ENCODE results near the gene CLCN1.
A peak's percentile ranks its signal among the peaks of the same experiment; 100 is the strongest.

The CLCN1 gene

DNA sequence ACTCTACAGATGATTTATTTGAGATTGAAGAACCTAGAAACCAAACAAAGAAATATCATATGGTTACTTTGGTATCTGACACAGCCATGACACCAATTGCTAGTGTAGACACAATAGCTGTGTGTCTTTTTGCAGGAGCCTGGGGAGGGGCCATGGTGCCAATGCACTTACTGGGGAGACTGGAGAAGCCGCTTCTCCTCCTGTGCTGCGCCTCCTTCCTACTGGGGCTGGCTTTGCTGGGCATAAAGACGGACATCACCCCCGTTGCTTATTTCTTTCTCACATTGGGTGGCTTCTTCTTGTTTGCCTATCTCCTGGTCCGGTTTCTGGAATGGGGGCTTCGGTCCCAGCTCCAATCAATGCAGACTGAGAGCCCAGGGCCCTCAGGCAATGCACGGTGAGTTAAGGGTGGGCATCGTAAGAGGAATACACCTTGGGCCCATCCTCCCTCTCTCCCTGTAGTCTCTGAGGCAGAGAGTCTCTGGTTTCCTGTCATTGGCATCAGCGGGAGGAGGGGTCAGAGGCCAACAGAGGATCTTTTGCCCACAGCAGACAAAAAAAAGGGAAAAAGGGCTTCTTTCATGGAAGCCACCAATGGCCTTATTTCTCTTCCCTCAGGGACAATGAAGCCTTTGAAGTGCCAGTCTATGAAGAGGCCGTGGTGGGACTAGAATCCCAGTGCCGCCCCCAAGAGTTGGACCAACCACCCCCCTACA lies 29.9 kb upstream of the CLCN1 start:
- no peak for DNase-seq
- no CpG with 5 or more reads among the region's 11 CpGs for WGBS (ENCODE audit: extremely low coverage, insufficient coverage, insufficient read length)
- no peak overlapping the region for H4K91ac ChIP-seq (ENCODE audit: low read depth, low read length)
- no peak overlapping the region for H2BK5ac ChIP-seq (ENCODE audit: low read depth, low read length, poor library complexity)
- H3K14ac ChIP-seq (ENCODE audit: low read length): no peak overlapping the region
- H3K4ac ChIP-seq (ENCODE audit: low read depth, low read length): no peak overlapping the region
- peaks cover 7% of the 10 kb centered on the region for H3K79me2 ChIP-seq (ENCODE audit: control insufficient read depth, insufficient read depth, low read length, poor library complexity)
- H2AK5ac ChIP-seq (ENCODE audit: low read length): no peak overlapping the region
- H3K27me3 ChIP-seq (ENCODE audit: insufficient read depth, low read length): no peaks in the 10 kb centered on the region
- no peak overlapping the region for H3K27ac ChIP-seq (ENCODE audit: low read depth, low read length)
- peaks cover 2% of the 10 kb centered on the region in 2 experiments for H3K36me3 ChIP-seq (ENCODE audit: control insufficient read depth in 1 of 2, insufficient read depth in 2 of 2, low read length in 2 of 2)
- H3K4me2 ChIP-seq (ENCODE audit: low read length): no peak overlapping the region
- no peak overlapping the region for H4K8ac ChIP-seq (ENCODE audit: low read depth, low read length)
- no peak overlapping the region for H3K9ac ChIP-seq (ENCODE audit: low read length)
- H3K18ac ChIP-seq (ENCODE audit: low read length): no peak overlapping the region
- H3K9me3 ChIP-seq (ENCODE audit: insufficient read depth, low read depth, low read length): peaks cover 6% of the 10 kb centered on the region
- no peak overlapping the region for H4K12ac ChIP-seq (ENCODE audit: low read depth, low read length)
- no peak overlapping the region for H3K23ac ChIP-seq (ENCODE audit: low read length)
- no peak overlapping the region for H2BK120ac ChIP-seq (ENCODE audit: insufficient read depth, low read length, poor library complexity)
- peaks cover 12 to 14% of the 10 kb centered on the region in 2 experiments for H3K4me1 ChIP-seq (ENCODE audit: control insufficient read depth in 1 of 2, insufficient read depth in 2 of 2, low read length in 2 of 2)
- no peak overlapping the region for H2BK12ac ChIP-seq (ENCODE audit: low read length)
- peaks cover 15% of the 10 kb centered on the region for H3K79me1 ChIP-seq (ENCODE audit: low read length)
- no peak overlapping the region for H3K4me3 ChIP-seq (ENCODE audit: low read depth, low read length)
- no peak overlapping the region for H2AFZ ChIP-seq (ENCODE audit: insufficient read depth, low read length, poor library complexity)

DNA sequence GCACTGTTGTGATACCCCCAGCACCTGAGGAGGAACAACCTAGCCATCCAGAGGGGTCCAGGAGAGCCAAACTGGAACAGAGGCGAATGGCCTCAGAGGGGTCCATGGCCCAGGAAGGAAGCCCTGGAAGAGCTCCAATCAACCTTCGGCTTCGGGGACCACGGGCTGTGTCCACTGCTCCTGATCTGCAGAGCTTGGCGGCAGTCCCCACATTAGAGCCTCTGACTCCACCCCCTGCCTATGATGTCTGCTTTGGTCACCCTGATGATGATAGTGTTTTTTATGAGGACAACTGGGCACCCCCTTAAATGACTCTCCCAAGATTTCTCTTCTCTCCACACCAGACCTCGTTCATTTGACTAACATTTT lies 29.4 kb upstream of the CLCN1 start:
- no peak for DNase-seq
- Histone ChIP-seq H3K9ac (ENCODE audit: low read length) (no peak overlapping the region), H3K4me3 (ENCODE audit: low read depth, low read length) (no peak overlapping the region), H3K4me1 (ENCODE audit: control insufficient read depth in 1 of 2, insufficient read depth in 2 of 2, low read length in 2 of 2) (peaks cover 12 to 14% of the 10 kb centered on the region in 2 experiments), H2BK5ac (ENCODE audit: low read depth, low read length, poor library complexity) (no peak overlapping the region), H3K27me3 (ENCODE audit: insufficient read depth, low read length) (no peaks in the 10 kb centered on the region), H3K79me2 (ENCODE audit: control insufficient read depth, insufficient read depth, low read length, poor library complexity) (peaks cover 7% of the 10 kb centered on the region), H3K4me2 (ENCODE audit: low read length) (no peak overlapping the region), H2BK12ac (ENCODE audit: low read length) (no peak overlapping the region), H4K8ac (ENCODE audit: low read depth, low read length) (no peak overlapping the region), H3K23ac (ENCODE audit: low read length) (no peak overlapping the region), H3K27ac (ENCODE audit: low read depth, low read length) (no peak overlapping the region), H3K9me3 (ENCODE audit: insufficient read depth, low read depth, low read length) (peaks cover 6% of the 10 kb centered on the region), H3K79me1 (ENCODE audit: low read length) (peaks cover 15% of the 10 kb centered on the region), H4K12ac (ENCODE audit: low read depth, low read length) (no peak overlapping the region), H3K18ac (ENCODE audit: low read length) (no peak overlapping the region), H3K36me3 (ENCODE audit: control insufficient read depth in 1 of 2, insufficient read depth in 2 of 2, low read length in 2 of 2) (peaks cover 2 to 5% of the 10 kb centered on the region in 2 experiments), H3K14ac (ENCODE audit: low read length) (no peak overlapping the region), H2BK120ac (ENCODE audit: insufficient read depth, low read length, poor library complexity) (no peak overlapping the region), H2AFZ (ENCODE audit: insufficient read depth, low read length, poor library complexity) (no peak overlapping the region), H3K4ac (ENCODE audit: low read depth, low read length) (no peak overlapping the region), H4K91ac (ENCODE audit: low read depth, low read length) (no peak overlapping the region), H2AK5ac (ENCODE audit: low read length) (no peak overlapping the region)
- no CpG with 5 or more reads among the region's 6 CpGs for WGBS (ENCODE audit: extremely low coverage, insufficient coverage, insufficient read length)

DNA sequence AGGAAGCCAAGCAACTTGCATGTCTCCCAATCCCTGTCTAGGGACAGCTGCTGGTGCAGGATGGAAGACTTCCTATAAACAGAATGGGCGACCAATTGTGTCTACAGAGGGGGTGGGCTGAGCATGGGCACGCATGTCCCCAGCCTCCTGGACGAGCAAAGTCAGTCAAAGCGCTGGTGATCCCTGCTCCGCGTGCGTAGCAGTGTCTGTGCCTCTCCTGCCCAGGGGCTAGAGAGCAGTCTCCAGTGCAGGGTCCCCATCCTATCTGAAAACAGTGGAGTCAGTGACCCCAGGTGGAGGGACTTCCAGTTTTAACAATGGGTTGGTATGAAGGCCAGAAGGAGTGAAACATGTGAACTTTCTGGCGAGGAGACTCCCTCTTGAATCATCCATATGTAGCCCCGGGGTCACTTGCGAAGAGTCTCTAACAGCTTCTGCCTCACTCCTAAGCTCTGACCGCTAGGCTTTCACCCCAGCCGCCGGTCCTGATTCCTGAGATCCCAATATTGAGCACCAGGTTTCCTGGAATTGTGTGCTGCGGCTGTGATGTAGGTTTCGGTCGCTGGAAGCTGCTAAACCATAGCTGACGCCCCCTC lies 28.5 kb upstream of the CLCN1 start:
- peak overlapping the region; percentile 56 for H3K14ac ChIP-seq (ENCODE audit: low read length)
- peak overlapping the region; percentile 24 for H4K12ac ChIP-seq (ENCODE audit: low read depth, low read length)
- peak overlapping the region; percentile 52 for H3K18ac ChIP-seq (ENCODE audit: low read length)
- H3K23ac ChIP-seq (ENCODE audit: low read length): no peak overlapping the region
- H4K8ac ChIP-seq (ENCODE audit: low read depth, low read length): peak overlapping the region; percentile 82
- H2BK120ac ChIP-seq (ENCODE audit: insufficient read depth, low read length, poor library complexity): peak overlapping the region; percentile 31
- peak overlapping the region; percentile 16 for H3K27ac ChIP-seq (ENCODE audit: low read depth, low read length)
- peak overlapping the region; percentile 0 for H3K9ac ChIP-seq (ENCODE audit: low read length)
- H2BK5ac ChIP-seq (ENCODE audit: low read depth, low read length, poor library complexity): no peak overlapping the region
- H3K4me3 ChIP-seq (ENCODE audit: low read depth, low read length): peak overlapping the region; percentile 82
- H2AFZ ChIP-seq (ENCODE audit: insufficient read depth, low read length, poor library complexity): peak overlapping the region; percentile 59
- peak overlapping the region; percentile 9 for H2BK12ac ChIP-seq (ENCODE audit: low read length)
- no CpG with 5 or more reads among the region's 17 CpGs for WGBS (ENCODE audit: extremely low coverage, insufficient coverage, insufficient read length)
- peaks cover 6 to 8% of the 10 kb centered on the region in 2 experiments for H3K36me3 ChIP-seq (ENCODE audit: control insufficient read depth in 1 of 2, insufficient read depth in 2 of 2, low read length in 2 of 2)
- H3K79me2 ChIP-seq (ENCODE audit: control insufficient read depth, insufficient read depth, low read length, poor library complexity): peaks cover 7% of the 10 kb centered on the region
- H4K91ac ChIP-seq (ENCODE audit: low read depth, low read length): peak overlapping the region; percentile 87
- peaks cover 15% of the 10 kb centered on the region for H3K79me1 ChIP-seq (ENCODE audit: low read length)
- DNase-seq: peak in 1 of 2 donors; percentile 48
- peaks cover 12 to 14% of the 10 kb centered on the region in 2 experiments for H3K4me1 ChIP-seq (ENCODE audit: control insufficient read depth in 1 of 2, insufficient read depth in 2 of 2, low read length in 2 of 2)
- H2AK5ac ChIP-seq (ENCODE audit: low read length): peak overlapping the region; percentile 50
- peak overlapping the region; percentile 25 for H3K4me2 ChIP-seq (ENCODE audit: low read length)
- peaks cover 6% of the 10 kb centered on the region for H3K9me3 ChIP-seq (ENCODE audit: insufficient read depth, low read depth, low read length)
- peak overlapping the region; percentile 50 for H3K4ac ChIP-seq (ENCODE audit: low read depth, low read length)
- no peaks in the 10 kb centered on the region for H3K27me3 ChIP-seq (ENCODE audit: insufficient read depth, low read length)

DNA sequence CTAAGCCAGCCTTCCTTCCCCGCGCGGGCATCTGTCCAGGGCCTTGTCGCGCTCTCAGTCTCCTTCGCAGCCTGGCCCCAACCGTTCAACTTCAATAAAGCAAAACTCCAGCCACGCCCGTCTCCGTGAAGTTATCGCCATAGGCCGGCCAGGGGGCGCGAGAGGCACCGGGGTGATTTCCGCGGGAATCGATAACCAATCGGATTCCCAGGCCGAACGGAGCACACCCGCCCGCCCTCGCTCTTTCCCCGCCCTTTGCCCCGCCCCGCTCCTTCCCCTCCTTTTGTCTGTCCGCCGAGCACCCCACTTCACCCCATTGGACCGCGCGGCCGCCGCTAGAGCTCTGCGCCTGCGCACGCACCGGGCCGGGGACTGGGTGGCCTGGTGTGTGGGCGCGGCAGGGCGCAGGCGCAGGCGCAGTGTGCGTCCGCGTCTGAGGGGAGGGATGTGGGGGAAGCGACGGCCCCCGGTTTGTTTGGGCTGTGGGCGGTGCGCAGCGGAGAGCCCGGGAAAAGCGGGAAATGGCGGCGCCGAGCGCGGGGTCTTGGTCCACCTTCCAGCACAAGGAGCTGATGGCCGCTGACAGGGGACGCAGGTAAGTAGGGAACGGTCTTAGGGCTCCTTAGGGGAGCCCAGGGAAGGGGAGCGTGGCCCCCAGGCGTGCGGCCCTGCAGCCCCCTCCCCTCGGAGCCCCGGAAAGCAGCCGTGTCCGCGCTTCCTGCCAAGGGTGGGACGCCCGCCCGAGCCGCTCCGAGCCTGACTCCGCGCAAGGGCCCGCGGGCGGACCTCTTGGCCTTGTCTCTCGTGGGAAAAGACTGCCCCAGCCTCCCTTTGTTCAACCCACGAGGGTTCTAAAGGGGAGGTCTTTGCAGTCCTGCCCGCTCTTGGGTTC lies 27.7 kb upstream of the CLCN1 start, which contains the start of gene CASP2:
CASP2 (plus strand) TSS at position 417 of the 892 bp plus-strand sequence; CDS start at position 522, 105 bp downstream.
- Histone ChIP-seq H3K36me3 (ENCODE audit: control insufficient read depth in 1 of 2, insufficient read depth in 2 of 2, low read length in 2 of 2) (peaks cover 12 to 13% of the 10 kb centered on the region in 2 experiments), H4K8ac (ENCODE audit: low read depth, low read length) (peak within 1 kb of the TSS; percentile 90), H3K23ac (ENCODE audit: low read length) (no peak within 1 kb of the TSS), H3K9me3 (ENCODE audit: insufficient read depth, low read depth, low read length) (peaks cover 6% of the 10 kb centered on the region), H3K4ac (ENCODE audit: low read depth, low read length) (peak within 1 kb of the TSS; percentile 75), H3K79me1 (ENCODE audit: low read length) (peaks cover 15% of the 10 kb centered on the region), H2BK5ac (ENCODE audit: low read depth, low read length, poor library complexity) (peak within 1 kb of the TSS; percentile 91), H3K18ac (ENCODE audit: low read length) (peak within 1 kb of the TSS; percentile 66), H3K79me2 (ENCODE audit: control insufficient read depth, insufficient read depth, low read length, poor library complexity) (peaks cover 7% of the 10 kb centered on the region), H3K14ac (ENCODE audit: low read length) (peak within 1 kb of the TSS; percentile 87), H4K91ac (ENCODE audit: low read depth, low read length) (peak within 1 kb of the TSS; percentile 89), H3K27ac (ENCODE audit: low read depth, low read length) (peak within 1 kb of the TSS; percentile 49), H3K4me2 (ENCODE audit: low read length) (peak within 1 kb of the TSS; percentile 82), H2AK5ac (ENCODE audit: low read length) (peak within 1 kb of the TSS; percentile 50), H2BK12ac (ENCODE audit: low read length) (peak within 1 kb of the TSS; percentile 9), H3K27me3 (ENCODE audit: insufficient read depth, low read length) (no peaks in the 10 kb centered on the region), H3K4me1 (ENCODE audit: control insufficient read depth in 1 of 2, insufficient read depth in 2 of 2, low read length in 2 of 2) (peaks cover 12 to 14% of the 10 kb centered on the region in 2 experiments), H3K9ac (ENCODE audit: low read length) (peak within 1 kb of the TSS; percentile 90), H2AFZ (ENCODE audit: insufficient read depth, low read length, poor library complexity) (peak within 1 kb of the TSS; percentile 89), H3K4me3 (ENCODE audit: low read depth, low read length) (peak within 1 kb of the TSS; percentile 82), H2BK120ac (ENCODE audit: insufficient read depth, low read length, poor library complexity) (peak within 1 kb of the TSS; percentile 74), H4K12ac (ENCODE audit: low read depth, low read length) (peak within 1 kb of the TSS; percentile 60)
- peak; percentile 87 to 89 for DNase-seq
- no CpG with 5 or more reads among the region's 84 CpGs for WGBS (ENCODE audit: extremely low coverage, insufficient coverage, insufficient read length)
